Spleen (tissue), 7 donors: ENCODE data around the gene ETFBKMT.
"Not testable (repeated sequence)": the region's sequence is repeated elsewhere in the genome, so short reads cannot be mapped to it uniquely, and the experiment has no call there.

Experiments used
- CTCF ChIP-seq, 11 experiments: fragments of 200-600 bp in 7 of 11; fragments of 450-650 bp in 4 of 11; sonication (generic) in 4 of 11; IDR thresholded peaks in 8 of 11; conservative IDR thresholded peaks in 3 of 11; 1 replicate in 7 of 11; 2 replicates in 4 of 11; pipeline versions ENCODE4 v1.4.0 to v1.8.0; 2016 to 2021; ENCODE audit warnings: antibody characterized with exemption in 11 of 11, inconsistent platforms in 4 of 11, mild to moderate bottlenecking in 1 of 11
- POLR2A ChIP-seq, 3 donors: fragments of 450-650 bp; IDR thresholded peaks; one replicate each; pipeline ENCODE4 v1.5.1; 2017; ENCODE audit warnings: antibody characterized with exemption in 3 of 3, mild to moderate bottlenecking in 1 of 3
- POLR2AphosphoS5 ChIP-seq, 3 donors: sonication (generic); formaldehyde crosslinking; IDR thresholded peaks; one replicate each; pipeline ENCODE4 v1.5.1; 2017; ENCODE audit warnings: antibody characterized with exemption in 3 of 3
- donor health status: DM: no; HTN: no; CAD: no; lungs with moderate emphysema.
- donor health status: DM: no; HTN: no; CAD: no.
- donor health status: DM: no; HTN: no; CAD: no.

DNA sequence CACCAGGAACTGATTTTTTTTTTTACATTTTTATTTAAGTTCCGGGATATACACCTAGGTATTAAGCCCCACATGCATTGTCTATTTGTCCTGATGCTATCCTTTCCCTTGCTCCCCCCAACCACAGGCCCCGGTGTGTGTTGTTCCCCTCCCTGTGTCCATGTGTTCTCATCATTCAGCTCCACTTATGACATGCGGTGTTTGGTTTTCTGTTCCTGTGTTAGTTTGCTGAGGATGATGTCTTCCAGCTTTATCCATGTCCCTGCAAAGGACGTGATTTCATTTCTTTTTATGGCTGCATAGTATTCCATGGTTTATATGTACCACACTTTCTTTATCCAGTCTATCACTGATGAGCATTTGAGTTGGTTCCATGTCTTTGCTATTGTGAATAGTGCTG lies 57.5 kb downstream of the ETFBKMT start:
- not testable (repeated sequence) for TF ChIP-seq POLR2A (IDR thresholded peaks at IDR 0.05); CTCF (IDR thresholded peaks at IDR 0.05 in 8 of 11, conservative IDR thresholded peaks at IDR 0.05 in 3 of 11); POLR2AphosphoS5 (IDR thresholded peaks at IDR 0.05)
